HEK293 (cell line): ENCODE measurements around the gene HSH2D.

Experiments
- AEBP2 ChIP-seq: fragments of 450-650 bp; formaldehyde crosslinking; IDR thresholded peaks from 2 replicates; pipeline ENCODE4 v1.5.1; 2016; ENCODE audit warnings: missing biosample characterization, missing genetic modification characterization, borderline replicate concordance
- GLI4 ChIP-seq: fragments of 450-650 bp; formaldehyde crosslinking; IDR thresholded peaks from 2 replicates; pipeline ENCODE4 v1.5.1; 2016; ENCODE audit warnings: missing biosample characterization, missing genetic modification characterization
- IKZF3 ChIP-seq: fragments of 450-650 bp; IDR thresholded peaks from 2 replicates; pipeline ENCODE4 v1.5.0; 2018; ENCODE audit warnings: missing biosample characterization, mild to moderate bottlenecking, missing genetic modification characterization, moderate library complexity
- KLF8 ChIP-seq: fragments of 450-650 bp; formaldehyde crosslinking; IDR thresholded peaks from 2 replicates; pipeline ENCODE4 v1.5.1; 2016; ENCODE audit warnings: missing biosample characterization, missing genetic modification characterization
- KLF9 ChIP-seq: fragments of 450-650 bp; formaldehyde crosslinking; IDR thresholded peaks from 2 replicates; pipeline ENCODE4 v1.5.1; 2016; ENCODE audit warnings: missing biosample characterization, missing genetic modification characterization, low read depth
- MEIS1 ChIP-seq: sonication (generic); formaldehyde crosslinking; IDR thresholded peaks from 2 replicates; pipeline ENCODE4 v1.8.1; 2022; ENCODE audit warnings: missing genetic modification reagents, mild to moderate bottlenecking, borderline replicate concordance
- PBX3 ChIP-seq: sonication (generic); formaldehyde crosslinking; IDR thresholded peaks from 2 replicates; pipeline ENCODE4 v1.8.1; 2022; ENCODE audit warnings: mild to moderate bottlenecking, moderate library complexity, missing genetic modification reagents
- PRDM10 ChIP-seq: fragments of 450-650 bp; formaldehyde crosslinking; IDR thresholded peaks from 2 replicates; pipeline ENCODE4 v1.5.1; 2016; ENCODE audit warnings: missing biosample characterization, missing genetic modification characterization
- SCRT1 ChIP-seq: fragments of 450-650 bp; formaldehyde crosslinking; IDR thresholded peaks from 2 replicates; pipeline ENCODE4 v1.5.1; 2016; ENCODE audit warnings: missing biosample characterization, missing genetic modification characterization, borderline replicate concordance
- ZBTB10 ChIP-seq: fragments of 450-650 bp; formaldehyde crosslinking; IDR thresholded peaks from 2 replicates; pipeline ENCODE4 v1.5.1; 2016; ENCODE audit warnings: missing biosample characterization, missing genetic modification characterization
- ZBTB26 ChIP-seq: fragments of 450-650 bp; formaldehyde crosslinking; optimal IDR thresholded peaks from 2 replicates; pipeline ENCODE3; 2016; ENCODE audit warnings: missing biosample characterization, mild to moderate bottlenecking, missing genetic modification characterization
- ZEB2 ChIP-seq: fragments of 450-650 bp; formaldehyde crosslinking; IDR thresholded peaks from 2 replicates; pipeline ENCODE4 v1.5.1; 2016; ENCODE audit warnings: missing biosample characterization, missing genetic modification characterization
- ZFP69B ChIP-seq: fragments of 450-650 bp; formaldehyde crosslinking; IDR thresholded peaks from 2 replicates; pipeline ENCODE4 v1.5.1; 2016; ENCODE audit warnings: missing biosample characterization, missing genetic modification characterization
- ZNF16 ChIP-seq: fragments of 450-650 bp; formaldehyde crosslinking; IDR thresholded peaks from 2 replicates; pipeline ENCODE4 v1.5.1; 2016; ENCODE audit warnings: low read depth, missing biosample characterization, missing genetic modification characterization
- ZNF274 ChIP-seq, 2 experiments: fragments of 200-500 bp in 1 of 2; fragments of 450-650 bp in 1 of 2; sonication (Bioruptor generic) in 1 of 2; formaldehyde crosslinking in 1 of 2; IDR thresholded peaks; 2 replicates each; pipeline versions ENCODE4 v1.5.1 to v1.6.1; 2014 to 2016; ENCODE audit warnings: borderline replicate concordance in 1 of 2, inconsistent platforms in 1 of 2, low read length in 1 of 2, missing biosample characterization in 1 of 2, missing genetic modification characterization in 1 of 2
- ZNF324 ChIP-seq: fragments of 450-650 bp; formaldehyde crosslinking; IDR thresholded peaks from 2 replicates; pipeline ENCODE4 v1.5.1; 2016; ENCODE audit warnings: missing biosample characterization, missing genetic modification characterization
- ZNF366 ChIP-seq: fragments of 450-650 bp; formaldehyde crosslinking; conservative IDR thresholded peaks from 2 replicates; pipeline ENCODE4 v1.5.1; 2016; ENCODE audit warnings: missing biosample characterization, missing genetic modification characterization
- ZNF426 ChIP-seq: fragments of 450-650 bp; formaldehyde crosslinking; IDR thresholded peaks from 2 replicates; pipeline ENCODE4 v1.5.1; 2017; ENCODE audit warnings: missing biosample characterization, missing genetic modification characterization, mild to moderate bottlenecking, inconsistent platforms, moderate library complexity
- ZNF580 ChIP-seq: fragments of 450-650 bp; formaldehyde crosslinking; IDR thresholded peaks from 2 replicates; pipeline ENCODE4 v1.5.1; 2016; ENCODE audit warnings: missing biosample characterization, missing genetic modification characterization
- ZNF623 ChIP-seq: fragments of 450-650 bp; formaldehyde crosslinking; IDR thresholded peaks from 2 replicates; pipeline ENCODE4 v1.5.1; 2016; ENCODE audit warnings: missing biosample characterization, missing genetic modification characterization
- ZNF624 ChIP-seq: fragments of 450-650 bp; formaldehyde crosslinking; IDR thresholded peaks from 2 replicates; pipeline ENCODE4 v1.5.1; 2017; ENCODE audit warnings: missing biosample characterization, missing genetic modification characterization
- ZSCAN5A ChIP-seq: fragments of 450-650 bp; formaldehyde crosslinking; IDR thresholded peaks from 2 replicates; pipeline ENCODE4 v1.5.1; 2016; ENCODE audit warnings: missing biosample characterization, missing genetic modification characterization
- ZXDB ChIP-seq: fragments of 450-650 bp; formaldehyde crosslinking; IDR thresholded peaks from 2 replicates; pipeline ENCODE4 v1.5.1; 2016; ENCODE audit warnings: missing biosample characterization, missing genetic modification characterization

Gene HSH2D

GRCh38 chr19:16111160-16111908, 32.2 kb upstream of the HSH2D start, which contains the start of gene RAB8A (continued):
- TF ChIP-seq PRDM10: peak; percentile 83
- peak; percentile 99 for TF ChIP-seq KLF8 (tag by site-specific recombination)
- TF ChIP-seq KLF9 (tag by site-specific recombination): peak; percentile 98
- TF ChIP-seq ZNF580 (tag by site-specific recombination): peak; percentile 94
- peak; percentile 77 for TF ChIP-seq ZFP69B
- no peak for TF ChIP-seq MEIS1 (CRISPR knock-in tag)
- no peak for TF ChIP-seq SCRT1 (tag by site-specific recombination)
- TF ChIP-seq ZNF366 (tag by site-specific recombination): peak; percentile 61
- peak; percentile 93 for TF ChIP-seq ZXDB
- no peak for TF ChIP-seq ZNF426 (tag by site-specific recombination)
- peak; percentile 83; the same call in 1 of the 2 replicates for TF ChIP-seq GLI4
- peak; percentile 75; the same call in 1 of the 2 replicates for TF ChIP-seq ZEB2 (tag by site-specific recombination)
- peak; percentile 78; the same call in 1 of the 2 replicates for TF ChIP-seq ZBTB10 (tag by site-specific recombination)
- no peak for TF ChIP-seq ZNF623 (tag by site-specific recombination)
- peak; percentile 56; the same call in 1 of the 2 replicates for TF ChIP-seq IKZF3
- peak; percentile 99 for TF ChIP-seq ZBTB26
- TF ChIP-seq PBX3 (CRISPR knock-in tag): peak; percentile 99
- TF ChIP-seq ZNF324 (tag by site-specific recombination): peak; percentile 88
- TF ChIP-seq ZNF274 (IDR thresholded peaks at IDR 0.05; ENCODE audit: low read length): no peak
- TF ChIP-seq ZNF274 (tag by site-specific recombination; IDR thresholded peaks at IDR 0.05; ENCODE audit: borderline replicate concordance): no peak
- TF ChIP-seq ZSCAN5A (tag by site-specific recombination): peak; percentile 69; the same call in 1 of the 2 replicates
- TF ChIP-seq ZNF624 (tag by site-specific recombination): no peak
- TF ChIP-seq ZNF16 (tag by site-specific recombination): no peak
- no peak for TF ChIP-seq AEBP2 (tag by site-specific recombination)
